H1 (cell line): ENCODE data around the gene PAQR4. TPM values are rescaled to one million over a fixed set of nuclear protein-coding genes. Genes with fewer than 3 reads are reported as not detected.

ENCODE experiments used
- ASH2L ChIP-seq: fragments of 200-600, 300-600 bp; sonication (generic); IDR thresholded peaks from one replicate; pipeline ENCODE4 v1.7.1; 2017; ENCODE audit warnings: low read length
- ATF3 ChIP-seq: IDR thresholded peaks from 2 replicates; pipeline ENCODE4 v1.6.1; 2011; ENCODE audit warnings: low read depth, mild to moderate bottlenecking, low read length; ENCODE audit not compliant: insufficient read depth
- CEBPB ChIP-seq: IDR thresholded peaks from 2 replicates; pipeline ENCODE4 v1.6.1; 2012; ENCODE audit warnings: low read depth, low read length
- CREB1 ChIP-seq: IDR thresholded peaks from 2 replicates; pipeline ENCODE4 v1.6.1; 2012; ENCODE audit warnings: inconsistent platforms
- CTBP2 ChIP-seq: IDR thresholded peaks from 2 replicates; pipeline ENCODE4 v1.7.0; 2011; ENCODE audit warnings: borderline replicate concordance, mild to moderate bottlenecking, moderate library complexity, mixed read lengths, low read length; ENCODE audit not compliant: insufficient read depth, insufficient read length
- CTCF ChIP-seq, 3 experiments: IDR thresholded peaks; 1 replicate in 2 of 3; 2 replicates in 1 of 3; pipeline versions ENCODE4 v1.5.1 to v1.6.1; 2011; ENCODE audit warnings: low read length in 3 of 3, mild to moderate bottlenecking in 3 of 3, inconsistent platforms in 2 of 3, low read depth in 1 of 3, moderate library complexity in 1 of 3; ENCODE audit not compliant: insufficient read depth in 1 of 3; ENCODE audit errors: control extremely low read depth in 1 of 3
- EP300 ChIP-seq, 2 experiments: IDR thresholded peaks; 1 replicate in 1 of 2; 2 replicates in 1 of 2; pipeline ENCODE4 v1.6.1; 2011 to 2012; ENCODE audit warnings: low read depth in 2 of 2, low read length in 2 of 2, mild to moderate bottlenecking in 2 of 2, borderline replicate concordance in 1 of 2, inconsistent platforms in 1 of 2, moderate library complexity in 1 of 2
- FOSL1 ChIP-seq: IDR thresholded peaks from 2 replicates; pipeline ENCODE4 v1.6.1; 2011; ENCODE audit warnings: mild to moderate bottlenecking, low read depth, low read length, moderate library complexity; ENCODE audit not compliant: insufficient read depth
- MAFK ChIP-seq: IDR thresholded peaks from 2 replicates; pipeline ENCODE4 v1.6.1; 2012; ENCODE audit warnings: low read depth, mild to moderate bottlenecking, improper control_type of control experiment, low read length
- NRF1 ChIP-seq: IDR thresholded peaks from 2 replicates; pipeline ENCODE4 v1.6.1; 2011; ENCODE audit warnings: mild to moderate bottlenecking, low read depth, low read length, improper control_type of control experiment
- PHF8 ChIP-seq: fragments of 200-600 bp; sonication (generic); conservative IDR thresholded peaks from 2 replicates; pipeline ENCODE4 v1.7.1; 2012; ENCODE audit warnings: low read depth, mild to moderate bottlenecking, inconsistent platforms, low read length, moderate library complexity
- POU5F1 ChIP-seq: IDR thresholded peaks from 2 replicates; pipeline ENCODE4 v1.6.1; 2011; ENCODE audit warnings: low read depth, mild to moderate bottlenecking, low read length, moderate library complexity
- SIN3A ChIP-seq, 2 experiments: IDR thresholded peaks in 1 of 2; conservative IDR thresholded peaks in 1 of 2; 2 replicates each; pipeline ENCODE4 v1.6.1; 2011 to 2012; ENCODE audit warnings: low read length in 2 of 2, improper control_type of control experiment in 1 of 2, low read depth in 1 of 2, mild to moderate bottlenecking in 1 of 2
- SUZ12 ChIP-seq: fragments of 200-600 bp; sonication (generic); IDR thresholded peaks from 2 replicates; pipeline ENCODE4 v1.6.1; 2012; ENCODE audit warnings: mild to moderate bottlenecking, inconsistent platforms, low read length, moderate library complexity, mixed read lengths
- TAF7 ChIP-seq: optimal IDR thresholded peaks from 2 replicates; pipeline ENCODE3; 2011; ENCODE audit warnings: low read depth, mild to moderate bottlenecking, inconsistent platforms, low read length, moderate library complexity, borderline replicate concordance
- TCF12 ChIP-seq: IDR thresholded peaks from 2 replicates; pipeline ENCODE4 v1.6.1; 2011; ENCODE audit warnings: low read depth, mild to moderate bottlenecking, low read length
- USF2 ChIP-seq: IDR thresholded peaks from 2 replicates; pipeline ENCODE4 v1.6.1; 2011; ENCODE audit warnings: low read length, improper control_type of control experiment
- polyA plus RNA-seq, 7 experiments: library from polyadenylated mRNA; depleted of rRNA in 3 of 7; stranded (reverse) in 5 of 7; unstranded in 2 of 7; fragments of >200 nt in 5 of 7; fragments of 200-250 nt in 2 of 7; gene quantifications; 1 replicate in 5 of 7; 2 replicates in 1 of 7; 4 replicates in 1 of 7; pipeline versions ENCODE4 v1.2.1 to v1.2.3, GENCODE V29; 2011 to 2013; ENCODE audit warnings: missing spikeins in 2 of 7, mixed read lengths in 2 of 7
- total RNA-seq: library from RNA; stranded (reverse); fragmentation: NEBNext Ultra II Directional; extraction: Animal tissue kit (Norgen Biotek cat#: 25700); gene quantifications from 2 replicates; pipeline ENCODE4 v1.2.1, GENCODE V29; 2021

PAQR4 gene
- total and polyA plus RNA-seq, 2 of the 8 experiments (the other 6 are each of a cell fraction or from before 2014, with no cell fraction given): 28.2 to 34.6 TPM

GRCh38 chr16:2969545-2970521 lies 685 bp downstream of the PAQR4 start (continued):
- TF ChIP-seq CTCF (IDR thresholded peaks at IDR 0.05; ENCODE audit: control extremely low read depth in 1 of 3, insufficient read depth in 1 of 3, low read depth in 1 of 3, low read length in 3 of 3) (peak in 2 of 3 experiments; percentile 61 to 69; a peak in 3 of 4 replicates), FOSL1 (0 out of 2 replicates have a peak, but pooled peaks have one; percentile 19), NRF1 (no peak), ATF3 (no peak), TCF12 (no peak), SUZ12 (no peak), CREB1 (no peak), ASH2L (peak; percentile 15), USF2 (no peak), CTBP2 (peak; percentile 37), SIN3A (conservative IDR thresholded peaks at IDR 0.05 in 1 of 2, IDR thresholded peaks at IDR 0.05 in 1 of 2; ENCODE audit: low read depth in 1 of 2, low read length in 2 of 2) (peak; percentile 75 to 80; a peak in 2 of 4 replicates), MAFK (no peak), EP300 (IDR thresholded peaks at IDR 0.05; ENCODE audit: borderline replicate concordance in 1 of 2, low read depth in 2 of 2, low read length in 2 of 2) (no peak), POU5F1 (no peak), TAF7 (peak; percentile 56), PHF8 (0 out of 2 replicates have a peak, but pooled peaks have one; percentile 7), CEBPB (no peak)
